T-helper 2 cell treated with Interferon-gamma antibody and Interleukin-4, amounts not matched to agents 5 μg/mL and 100 μg/mL, for 36 hours (primary cell): Measurements from ENCODE around the gene TDRD7.
A peak's percentile ranks its signal among the peaks of the same experiment; 100 is the strongest.
"Not testable (repeated sequence)": the region's sequence is repeated elsewhere in the genome, so short reads cannot be mapped to it uniquely, and the experiment has no call there.

ENCODE experiments used
- DNase-seq: peaks from one replicate; pipeline ENCODE4 v3.0.0; 2021; ENCODE audit warnings: low spot score
- H3K27ac Mint-ChIP-seq: one replicate; pipeline ENCODE4 v1.8.0; 2021; ENCODE audit warnings: mild to moderate bottlenecking, mixed read lengths
- H3K27me3 Mint-ChIP-seq: one replicate; pipeline ENCODE4 v1.8.0; 2021; ENCODE audit warnings: low read depth, mixed read lengths
- H3K36me3 Mint-ChIP-seq: one replicate; pipeline ENCODE4 v1.8.0; 2021; ENCODE audit warnings: low read depth, mixed read lengths
- H3K4me1 Mint-ChIP-seq: one replicate; pipeline ENCODE4 v1.8.0; 2021; ENCODE audit warnings: low read depth, mixed read lengths
- H3K4me3 Mint-ChIP-seq: one replicate; pipeline ENCODE4 v1.8.0; 2022; ENCODE audit warnings: mild to moderate bottlenecking, moderate library complexity, mixed read lengths
- H3K9me3 Mint-ChIP-seq: one replicate; pipeline ENCODE4 v1.8.0; 2021; ENCODE audit warnings: mixed read lengths

Gene TDRD7

DNA sequence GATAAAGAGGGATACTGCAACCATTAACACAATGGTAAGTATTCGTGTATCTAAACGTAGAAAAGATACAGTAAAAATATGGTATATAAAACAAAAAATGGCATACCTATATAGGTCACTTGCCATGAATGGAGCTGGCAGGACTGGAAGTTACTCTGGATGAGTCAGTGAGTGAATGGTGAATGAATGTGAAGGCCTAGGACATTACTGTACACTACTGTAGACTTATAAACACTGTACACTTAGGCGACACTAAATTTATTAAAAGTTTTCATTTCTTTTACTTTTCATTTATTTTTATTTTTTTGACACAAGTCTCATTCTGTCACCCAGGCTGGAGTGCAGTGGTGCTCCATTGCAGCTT is 14.1 kb downstream of the TDRD7 start:
- H3K4me3 Mint-ChIP-seq, result no peak overlapping the region
- H3K36me3 Mint-ChIP-seq, result peaks cover 16% of the 10 kb centered on the region
- H3K4me1 Mint-ChIP-seq, result no peaks in the 10 kb centered on the region
- no peak overlapping the region for H3K27ac Mint-ChIP-seq
- H3K27me3 Mint-ChIP-seq, result no peaks in the 10 kb centered on the region
- peaks cover 4% of the 10 kb centered on the region for H3K9me3 Mint-ChIP-seq
- no peak for DNase-seq

DNA sequence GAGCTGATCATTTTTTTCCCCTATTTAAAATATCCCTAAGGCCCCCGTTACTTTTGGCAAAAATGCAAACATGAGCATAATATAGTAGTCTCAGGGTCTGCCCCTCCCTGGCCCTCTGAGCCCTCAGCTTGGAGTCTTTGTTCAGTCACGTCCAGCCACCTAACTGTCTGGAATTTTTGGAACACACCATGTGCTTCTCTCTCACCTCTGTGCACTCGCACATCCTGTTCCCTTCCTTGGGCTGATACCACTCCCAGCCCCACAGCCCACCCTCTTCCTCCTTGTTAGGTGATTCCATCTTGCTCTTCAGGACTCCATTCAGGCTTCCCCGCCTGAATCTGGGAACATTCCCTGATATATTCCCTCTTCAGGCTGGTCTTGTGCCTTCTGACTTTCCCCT is 16.0 kb downstream of the TDRD7 start:
- Mint-ChIP-seq H3K27ac (no peak overlapping the region), H3K27me3 (no peaks in the 10 kb centered on the region), H3K9me3 (peaks cover 4% of the 10 kb centered on the region), H3K4me3 (no peak overlapping the region), H3K36me3 (peaks cover 19% of the 10 kb centered on the region), H3K4me1 (peaks cover 9% of the 10 kb centered on the region)
- no peak for DNase-seq

DNA sequence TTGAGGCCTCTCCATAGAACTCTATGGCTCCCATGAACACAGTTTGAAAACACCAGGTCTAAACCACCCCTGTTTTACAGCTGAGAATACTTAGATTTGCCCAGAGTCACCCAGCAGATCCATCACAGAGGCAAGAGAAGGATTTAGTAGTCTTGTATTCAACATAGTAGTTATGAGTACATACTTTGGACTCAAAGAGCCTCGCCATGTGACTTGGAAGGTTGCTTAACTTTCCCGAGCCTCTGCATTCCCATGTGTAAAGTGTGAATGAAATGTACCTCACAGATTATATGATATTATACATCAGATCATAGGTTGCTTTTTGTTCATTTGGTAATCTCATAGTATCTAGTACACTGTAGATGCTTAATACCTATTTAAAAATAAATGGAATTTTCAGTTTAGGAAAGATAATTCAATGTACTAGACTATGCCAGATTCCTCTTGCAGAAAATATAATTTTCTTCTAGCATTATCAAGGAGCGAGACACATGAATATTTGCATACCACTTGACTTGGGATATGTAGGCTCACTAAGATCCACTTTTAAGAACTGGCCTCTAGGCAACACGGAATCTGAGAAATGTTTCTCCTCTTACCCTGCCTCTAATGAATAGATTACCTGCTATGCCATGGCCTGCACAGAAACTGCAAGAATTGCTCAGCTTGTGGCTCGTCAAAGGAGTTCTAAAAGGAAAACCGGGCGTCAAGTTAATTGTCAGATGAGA is 18.6 kb downstream of the TDRD7 start:
- peaks cover 9% of the 10 kb centered on the region for H3K4me1 Mint-ChIP-seq
- no peaks in the 10 kb centered on the region for H3K27me3 Mint-ChIP-seq
- H3K4me3 Mint-ChIP-seq, result no peak overlapping the region
- no peak for DNase-seq
- H3K36me3 Mint-ChIP-seq, result peaks cover 26% of the 10 kb centered on the region
- H3K9me3 Mint-ChIP-seq, result no peaks in the 10 kb centered on the region
- no peak overlapping the region for H3K27ac Mint-ChIP-seq

DNA sequence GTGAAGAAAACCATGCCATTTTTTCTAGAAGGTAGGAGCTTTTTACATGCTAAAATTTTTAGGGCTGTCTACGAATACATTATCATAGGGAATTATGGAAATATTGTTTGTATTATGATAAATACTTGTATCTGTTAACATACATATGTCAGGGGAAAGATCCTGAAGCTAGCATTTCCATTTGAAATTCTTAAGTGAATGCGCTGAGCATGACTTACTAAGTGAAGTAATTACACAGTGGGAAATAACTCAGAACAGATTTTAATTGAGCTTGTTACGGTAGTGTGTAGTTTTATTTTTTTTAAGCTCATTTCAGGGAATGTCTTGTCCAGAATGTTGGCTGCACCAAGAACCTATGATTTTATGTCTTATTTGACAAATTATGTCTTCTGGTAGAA is 19.1 kb downstream of the TDRD7 start:
- no peak for DNase-seq
- no peaks in the 10 kb centered on the region for H3K27me3 Mint-ChIP-seq
- H3K36me3 Mint-ChIP-seq, result peaks cover 26% of the 10 kb centered on the region
- H3K4me3 Mint-ChIP-seq, result no peak overlapping the region
- H3K9me3 Mint-ChIP-seq, result no peaks in the 10 kb centered on the region
- H3K27ac Mint-ChIP-seq, result no peak overlapping the region
- peaks cover 9% of the 10 kb centered on the region for H3K4me1 Mint-ChIP-seq

DNA sequence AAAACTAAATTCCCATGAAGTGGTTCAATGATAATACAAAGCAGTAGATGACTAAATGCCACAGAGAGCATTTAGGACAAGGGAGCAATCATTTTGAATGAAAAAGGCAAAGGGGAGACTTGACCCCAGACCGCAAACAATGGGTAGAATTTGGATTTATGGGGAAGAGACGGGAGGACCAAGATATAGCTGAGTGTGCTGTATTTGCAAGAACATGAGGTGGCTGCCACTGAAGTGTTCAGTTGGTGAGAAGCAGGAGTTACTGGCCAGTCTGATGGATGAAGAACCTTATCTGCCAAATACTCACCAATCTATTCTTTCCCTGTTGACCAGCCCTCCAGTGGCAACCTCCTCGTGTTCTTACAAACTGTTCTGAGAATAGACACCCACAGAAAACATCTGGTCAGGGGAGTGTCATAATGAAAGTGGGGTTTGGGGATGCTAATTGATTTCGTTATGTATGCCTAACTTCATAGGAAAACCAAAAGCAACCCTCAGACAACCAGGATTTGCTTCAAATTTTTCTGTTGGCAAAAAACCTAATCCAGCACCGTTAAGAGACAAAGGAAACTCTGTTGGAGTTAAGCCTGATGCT is 19.8 kb downstream of the TDRD7 start:
- Mint-ChIP-seq H3K27ac (no peak overlapping the region), H3K36me3 (peaks cover 26% of the 10 kb centered on the region), H3K4me3 (no peak overlapping the region), H3K4me1 (peaks cover 9% of the 10 kb centered on the region), H3K9me3 (no peaks in the 10 kb centered on the region), H3K27me3 (no peaks in the 10 kb centered on the region)
- peak; percentile 10 for DNase-seq

DNA sequence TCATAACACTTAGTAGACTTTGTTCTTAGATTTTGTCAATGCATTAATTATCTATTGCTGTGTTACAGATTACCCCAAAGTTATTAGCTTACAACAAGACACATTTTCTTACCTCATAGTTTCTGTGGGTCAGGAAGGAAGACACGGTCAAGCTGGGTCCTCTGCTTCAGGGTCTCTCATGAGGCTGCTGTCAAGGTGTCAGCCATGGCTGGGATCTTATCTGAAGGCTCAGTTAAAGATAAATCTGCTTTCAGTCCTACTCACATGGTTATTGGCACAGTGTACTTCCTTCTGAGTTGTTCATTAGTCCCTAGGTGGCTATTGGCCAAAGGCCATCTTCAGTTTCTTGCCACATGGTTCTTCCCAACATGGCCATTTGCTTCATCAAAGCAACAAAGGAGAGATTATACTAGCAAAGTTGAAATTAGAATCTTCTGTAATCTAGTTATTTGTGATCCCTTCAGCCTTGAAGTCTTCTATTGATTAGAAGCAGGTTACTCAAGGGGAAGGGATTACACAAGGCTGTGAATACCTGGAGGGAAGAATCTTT is 25.2 kb downstream of the TDRD7 start:
- no peak overlapping the region for H3K27ac Mint-ChIP-seq
- no peaks in the 10 kb centered on the region for H3K27me3 Mint-ChIP-seq
- H3K9me3 Mint-ChIP-seq, result no peaks in the 10 kb centered on the region
- H3K4me3 Mint-ChIP-seq, result no peak overlapping the region
- DNase-seq, result no peak
- peaks cover 11% of the 10 kb centered on the region for H3K36me3 Mint-ChIP-seq
- H3K4me1 Mint-ChIP-seq, result peaks cover 4% of the 10 kb centered on the region

DNA sequence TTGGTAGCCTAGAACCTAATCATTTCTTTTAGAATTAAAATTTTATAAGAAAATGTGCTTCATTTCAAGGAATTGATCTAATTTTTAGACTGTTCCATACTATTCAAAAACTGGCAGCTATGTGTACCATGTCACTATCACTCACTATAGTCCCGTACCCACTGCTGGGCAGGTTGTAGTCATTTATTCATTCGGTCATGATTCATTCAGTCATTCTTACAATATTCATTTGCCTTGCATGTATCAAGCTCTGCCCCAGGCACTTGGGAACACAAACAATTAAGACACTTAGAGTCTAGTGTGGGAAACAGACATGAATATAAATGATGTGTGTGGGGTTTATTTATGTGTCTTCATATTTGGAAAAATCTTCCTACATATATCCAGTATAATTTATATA is 26.4 kb downstream of the TDRD7 start:
- Mint-ChIP-seq H3K4me1 (no peaks in the 10 kb centered on the region), H3K9me3 (no peaks in the 10 kb centered on the region), H3K36me3 (peaks cover 10% of the 10 kb centered on the region), H3K27me3 (no peaks in the 10 kb centered on the region), H3K27ac (no peak overlapping the region), H3K4me3 (no peak overlapping the region)
- no peak for DNase-seq

DNA sequence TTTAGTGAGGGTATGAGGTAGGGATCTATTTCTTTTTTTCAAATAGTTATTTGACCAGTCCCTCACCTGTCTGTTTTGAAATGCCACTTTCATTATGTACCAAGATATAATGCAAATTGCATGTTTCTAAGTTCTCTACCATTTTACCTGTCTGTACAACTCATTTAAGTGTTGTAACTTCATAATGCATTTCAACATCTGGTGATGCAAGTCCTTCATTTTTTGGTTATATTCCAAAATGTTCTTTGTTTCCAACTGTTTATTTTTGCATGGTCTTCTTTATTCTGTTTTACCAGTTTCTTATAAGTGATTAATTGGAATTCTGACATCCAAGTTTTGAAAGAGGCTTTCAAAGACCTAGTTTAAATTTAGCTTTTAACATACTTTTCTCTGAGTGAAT is 26.8 kb downstream of the TDRD7 start:
- peaks cover 8% of the 10 kb centered on the region for H3K36me3 Mint-ChIP-seq
- no peaks in the 10 kb centered on the region for H3K27me3 Mint-ChIP-seq
- H3K4me1 Mint-ChIP-seq, result no peaks in the 10 kb centered on the region
- no peak overlapping the region for H3K4me3 Mint-ChIP-seq
- H3K9me3 Mint-ChIP-seq, result no peaks in the 10 kb centered on the region
- H3K27ac Mint-ChIP-seq, result no peak overlapping the region
- no peak for DNase-seq

DNA sequence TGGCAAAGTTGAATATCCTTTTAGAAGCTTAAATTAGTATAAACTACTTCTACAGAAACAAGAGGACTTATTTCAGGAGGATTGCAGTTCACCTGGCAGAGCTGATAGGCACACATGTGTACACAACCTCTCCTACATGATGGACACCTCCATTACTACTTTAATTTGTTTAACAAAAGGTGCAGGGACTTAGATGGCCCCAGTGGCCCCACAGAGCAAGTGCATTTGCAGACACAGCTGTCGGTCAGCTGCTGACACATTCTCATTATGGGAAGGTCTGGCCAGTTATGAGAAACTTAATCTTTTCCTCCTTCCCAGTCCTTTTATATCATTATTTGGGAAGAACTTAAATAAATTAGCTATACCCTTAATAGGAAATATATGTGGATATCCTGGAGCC is 28.3 kb downstream of the TDRD7 start:
- no peaks in the 10 kb centered on the region for H3K4me1 Mint-ChIP-seq
- no peak overlapping the region for H3K4me3 Mint-ChIP-seq
- no peaks in the 10 kb centered on the region for H3K9me3 Mint-ChIP-seq
- no peak overlapping the region for H3K27ac Mint-ChIP-seq
- no peaks in the 10 kb centered on the region for H3K27me3 Mint-ChIP-seq
- no peak for DNase-seq
- peaks cover 2% of the 10 kb centered on the region for H3K36me3 Mint-ChIP-seq

DNA sequence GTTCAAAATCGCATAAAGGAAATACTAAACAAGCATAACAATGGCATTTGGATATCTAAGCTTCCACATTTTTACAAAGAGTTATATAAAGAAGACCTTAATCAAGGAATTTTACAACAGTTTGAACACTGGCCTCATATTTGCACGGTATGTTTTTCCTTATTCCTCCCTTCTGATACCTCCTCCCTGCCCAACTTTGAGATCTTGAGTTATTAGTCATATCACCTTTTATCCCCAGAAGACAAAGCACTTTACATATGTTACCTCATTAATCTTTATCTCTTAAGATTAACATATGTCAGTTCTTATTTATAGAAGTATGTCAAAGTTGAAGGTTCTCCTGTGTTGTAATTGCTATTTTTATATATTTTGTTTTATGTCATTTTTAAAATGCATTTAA is 29.8 kb downstream of the TDRD7 start:
- Mint-ChIP-seq H3K4me3 (no peak overlapping the region), H3K36me3 (peaks cover 2% of the 10 kb centered on the region), H3K27me3 (no peaks in the 10 kb centered on the region), H3K9me3 (no peaks in the 10 kb centered on the region), H3K27ac (no peak overlapping the region), H3K4me1 (no peaks in the 10 kb centered on the region)
- no peak for DNase-seq

DNA sequence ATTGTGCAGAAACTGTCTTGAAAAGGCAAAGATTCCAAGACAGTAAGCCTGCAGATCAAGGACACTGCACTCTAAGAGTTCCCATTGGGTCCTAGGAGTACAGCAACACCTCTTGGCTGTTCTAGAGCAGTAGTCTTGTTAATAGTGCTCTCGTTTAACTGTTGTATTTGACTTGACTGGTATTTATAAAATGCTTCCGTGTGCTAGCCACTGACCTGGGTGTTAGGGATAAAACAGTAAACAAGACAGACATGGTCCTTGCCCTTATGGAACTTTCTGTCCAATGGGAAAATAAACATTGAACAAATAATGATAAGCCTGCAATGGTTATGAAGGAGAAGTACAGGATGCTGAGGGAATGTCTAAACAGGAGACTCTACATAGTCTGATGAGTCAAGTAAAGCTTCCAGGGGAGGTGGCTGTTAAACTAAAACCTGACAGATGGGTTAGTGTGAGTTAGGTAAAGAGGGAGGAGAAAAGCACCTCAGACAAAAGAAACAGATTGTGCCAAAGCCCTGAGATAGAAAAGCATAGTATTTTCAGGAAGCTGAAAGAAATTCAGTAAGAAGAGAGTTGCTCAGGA is 33.3 kb downstream of the TDRD7 start:
- DNase-seq, result no peak
- Mint-ChIP-seq H3K27me3 (no peaks in the 10 kb centered on the region), H3K4me3 (no peak overlapping the region), H3K9me3 (no peaks in the 10 kb centered on the region), H3K4me1 (no peaks in the 10 kb centered on the region), H3K36me3 (no peaks in the 10 kb centered on the region), H3K27ac (no peak overlapping the region)

DNA sequence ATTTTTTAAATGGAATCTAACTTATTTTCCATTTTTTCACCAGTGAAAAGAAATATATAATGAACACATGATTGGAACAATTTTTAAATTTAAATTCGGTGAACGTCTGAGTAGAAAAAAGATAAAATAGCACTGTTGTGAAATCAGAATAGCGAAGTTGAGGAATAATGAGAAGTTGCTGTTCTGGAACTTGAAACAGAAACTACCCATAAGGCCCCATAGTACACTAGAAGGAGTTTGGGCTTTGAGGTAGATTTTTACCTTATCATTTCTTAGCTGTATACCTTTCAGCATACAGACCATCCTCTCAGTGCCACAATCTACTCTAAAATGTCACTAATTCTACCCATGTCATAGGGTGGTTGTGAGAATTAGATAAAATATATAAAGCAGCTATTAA is 35.1 kb downstream of the TDRD7 start:
- Mint-ChIP-seq H3K27me3 (no peaks in the 10 kb centered on the region), H3K4me1 (no peaks in the 10 kb centered on the region), H3K27ac (no peak overlapping the region), H3K36me3 (no peaks in the 10 kb centered on the region), H3K4me3 (no peak overlapping the region), H3K9me3 (no peaks in the 10 kb centered on the region)
- DNase-seq, result no peak

DNA sequence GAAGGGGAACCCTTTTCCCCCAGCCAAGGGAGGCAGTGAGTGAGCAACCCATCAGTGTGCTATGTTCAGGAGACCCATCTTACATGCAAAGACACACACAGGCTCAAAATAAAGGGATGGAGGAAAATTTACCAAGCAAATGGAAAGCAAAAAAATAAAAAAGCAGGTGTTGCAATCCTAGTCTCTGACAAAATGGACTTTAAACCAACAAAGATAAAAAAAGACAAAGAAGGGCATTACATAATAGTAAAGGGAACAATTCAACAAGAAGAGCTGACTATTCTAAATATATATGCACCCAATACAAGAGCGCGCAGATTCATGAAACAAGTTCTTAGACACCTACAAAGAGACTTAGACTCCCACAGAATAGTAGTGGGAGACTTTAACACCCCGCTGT is 41.7 kb downstream of the TDRD7 start:
- DNase-seq, H3K4me1 Mint-ChIP-seq, H3K4me3 Mint-ChIP-seq, H3K9me3 Mint-ChIP-seq, H3K27ac Mint-ChIP-seq, H3K36me3 Mint-ChIP-seq, H3K27me3 Mint-ChIP-seq: not testable (repeated sequence)

DNA sequence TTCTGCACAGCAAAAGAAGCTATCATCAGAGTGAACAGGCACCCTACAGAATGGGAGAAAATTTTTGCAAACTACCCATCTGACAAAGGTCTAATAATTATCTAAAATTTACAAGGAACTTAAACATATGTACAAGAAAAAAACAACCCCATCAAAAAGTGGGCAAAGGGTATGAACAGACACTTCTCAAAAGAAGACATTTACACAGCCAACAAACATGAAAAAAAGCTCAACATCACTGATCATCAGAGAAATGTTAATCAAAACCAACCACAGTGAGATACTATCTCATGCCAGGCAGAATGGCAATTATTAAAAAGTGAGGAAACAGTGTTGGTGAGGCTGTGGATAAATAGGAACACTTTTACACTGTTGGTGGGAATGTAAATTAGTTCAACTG is 44.9 kb downstream of the TDRD7 start:
- H3K4me1 Mint-ChIP-seq, DNase-seq, H3K27ac Mint-ChIP-seq, H3K27me3 Mint-ChIP-seq, H3K9me3 Mint-ChIP-seq, H3K4me3 Mint-ChIP-seq, H3K36me3 Mint-ChIP-seq: not testable (repeated sequence)
